D721Med (cell line): Measurements from ENCODE around the gene AP1AR.
"Not testable (repeated sequence)": the region's sequence is repeated elsewhere in the genome, so short reads cannot be mapped to it uniquely, and the experiment has no call there.

ENCODE experiments used
- DNase-seq: peaks from one replicate; pipeline ENCODE4 v3.0.0; 2011; ENCODE audit warnings: low spot score; ENCODE audit not compliant: insufficient read length
- FAIRE-seq: peaks from 2 replicates; lab custom pipeline; 2011; peaks lifted over from hg19 to GRCh38; lab: Jason Lieb, UNC
- CTCF ChIP-seq: IDR thresholded peaks from 2 replicates; pipeline ENCODE4 v1.5.1; 2012; ENCODE audit warnings: mild to moderate bottlenecking, control low read depth; ENCODE audit not compliant: insufficient read depth; ENCODE audit errors: missing control alignments

The AP1AR gene

GRCh38 chr4:112299721-112300120 lies 68.1 kb downstream of the AP1AR start:
- TF ChIP-seq CTCF: no peak
- DNase-seq (no peak), FAIRE-seq (no peak)

DNA sequence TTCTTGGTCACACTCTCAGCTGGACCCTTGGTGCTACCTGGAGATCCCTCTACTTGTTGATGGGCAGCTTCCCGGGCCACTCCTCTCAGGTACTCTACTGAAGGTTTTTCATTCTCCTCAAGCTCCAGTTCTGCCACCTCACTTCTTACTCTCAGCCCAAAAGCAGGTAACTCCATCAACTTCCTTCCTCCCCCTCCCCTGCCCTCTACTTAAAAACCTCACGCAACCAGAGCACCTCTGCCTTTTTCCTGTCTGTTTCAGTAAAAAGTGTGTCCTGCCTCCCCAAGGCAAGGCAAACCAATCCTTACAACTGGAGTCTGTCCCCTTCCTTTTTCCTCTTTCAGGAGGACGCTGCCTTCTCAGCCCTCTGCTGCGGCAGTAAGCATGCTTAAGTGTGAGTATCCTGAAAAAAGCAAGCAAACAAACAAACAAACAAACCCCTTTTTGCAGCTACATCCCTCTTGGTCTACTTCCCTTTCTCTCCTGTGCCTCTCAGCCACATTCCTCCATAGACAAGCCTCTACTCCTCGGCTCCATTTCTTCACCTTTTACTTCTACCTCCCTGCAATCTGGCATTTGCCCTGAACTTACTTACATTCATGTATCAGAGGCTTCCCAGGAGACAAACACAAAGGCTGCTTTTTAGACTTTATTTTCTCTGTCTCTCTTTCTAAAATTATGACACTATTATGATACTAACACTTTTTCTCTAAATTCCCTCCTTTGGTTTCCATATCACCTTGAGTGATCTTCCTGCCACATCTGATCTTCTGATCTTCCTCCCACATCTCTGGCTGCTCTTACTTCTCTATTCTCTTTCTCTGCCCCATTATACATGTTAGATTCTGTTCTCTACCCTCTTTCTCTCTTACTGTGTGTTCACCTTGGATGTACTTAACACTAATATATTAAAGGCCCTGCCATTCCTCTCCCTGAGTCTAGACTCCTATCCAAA lies 71.0 kb downstream of the AP1AR start:
- TF ChIP-seq CTCF: no peak
- FAIRE-seq (no peak), DNase-seq (no peak)

GRCh38 chr4:112305477-112305876 lies 73.9 kb downstream of the AP1AR start:
- DNase-seq, FAIRE-seq: not testable (repeated sequence)

DNA sequence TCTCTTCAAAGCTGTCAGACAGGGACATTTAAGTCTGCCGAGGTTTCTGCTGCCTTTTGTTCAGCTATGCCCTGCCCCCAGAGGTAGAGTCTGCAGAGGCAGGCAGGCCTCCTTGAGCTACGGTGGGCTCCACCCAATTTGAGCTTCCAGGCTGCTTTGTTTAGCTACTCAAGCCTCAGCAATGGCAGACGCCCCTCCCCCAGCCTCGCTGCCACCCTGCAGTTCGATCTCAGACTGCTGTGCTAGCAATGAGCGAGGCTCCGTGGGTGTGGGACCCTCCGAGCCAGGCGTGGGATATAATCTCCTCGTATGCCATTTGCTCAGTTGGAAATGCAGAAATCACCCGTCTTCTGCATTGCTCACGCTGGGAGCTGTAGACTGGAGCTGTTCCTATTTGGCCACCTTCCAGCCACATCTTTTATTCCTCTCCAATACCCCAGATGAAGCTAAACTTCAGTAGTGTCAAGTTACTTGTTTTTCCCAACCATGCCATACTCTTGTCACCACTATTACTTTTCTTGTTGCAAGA lies 77.7 kb downstream of the AP1AR start:
- not testable (repeated sequence) for FAIRE-seq, DNase-seq

- DNase-seq (no peak), FAIRE-seq (no peak)
- no peak for TF ChIP-seq CTCF
These were observed 79.9 kb downstream of the AP1AR start for GRCh38 chr4:112311516-112311915.

DNA sequence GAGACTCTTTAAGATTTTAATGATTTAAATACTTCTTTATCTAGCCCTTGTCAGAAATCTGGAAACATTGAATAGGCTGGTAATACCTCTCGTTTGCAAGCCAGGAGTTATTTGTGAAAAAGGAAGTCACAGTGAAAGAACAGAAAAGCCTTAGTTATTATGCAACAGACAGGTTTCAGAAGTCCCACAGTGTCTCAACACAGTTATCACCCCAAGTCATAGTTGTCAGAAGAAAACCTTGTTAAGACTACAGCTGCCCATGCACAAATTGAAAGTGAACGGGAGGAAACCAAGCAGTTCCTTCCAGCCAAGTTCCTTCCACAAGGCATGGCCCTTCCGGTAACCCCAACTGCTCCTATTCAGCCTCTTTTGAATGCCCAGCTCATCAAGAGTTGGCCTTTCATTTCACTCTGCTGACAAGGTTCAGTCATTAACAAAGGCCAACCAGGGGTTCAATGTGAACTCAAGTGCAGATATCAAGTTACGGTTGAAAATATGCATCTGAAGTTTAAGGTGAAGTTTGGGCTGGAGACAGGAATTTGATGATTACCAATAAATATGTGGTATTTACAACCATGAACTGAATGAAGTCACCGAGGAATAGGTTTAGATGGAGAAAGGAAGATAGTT lies 81.1 kb downstream of the AP1AR start:
- no peak for DNase-seq
- no peak for TF ChIP-seq CTCF
- FAIRE-seq: no peak

DNA sequence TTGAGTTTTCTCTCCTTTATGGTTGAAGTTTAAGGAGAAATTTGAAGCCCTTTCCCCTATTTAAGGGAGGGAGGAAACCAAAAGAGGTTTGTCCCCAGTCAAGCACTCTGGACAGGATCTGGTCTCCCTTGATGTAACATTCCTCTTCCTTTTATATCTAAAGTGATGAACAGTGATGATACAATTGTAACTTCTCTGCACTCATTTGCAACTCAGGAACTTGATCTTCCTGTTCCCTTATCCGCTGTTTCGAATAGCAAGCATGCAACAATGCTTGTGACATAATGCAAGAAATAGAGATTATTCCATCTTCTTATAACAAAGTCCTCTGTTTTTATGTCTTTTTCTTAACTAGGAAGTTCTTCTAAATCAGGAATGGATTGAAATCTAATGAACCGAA lies 83.9 kb downstream of the AP1AR start:
- DNase-seq (no peak), FAIRE-seq (no peak)
- TF ChIP-seq CTCF: no peak

DNA sequence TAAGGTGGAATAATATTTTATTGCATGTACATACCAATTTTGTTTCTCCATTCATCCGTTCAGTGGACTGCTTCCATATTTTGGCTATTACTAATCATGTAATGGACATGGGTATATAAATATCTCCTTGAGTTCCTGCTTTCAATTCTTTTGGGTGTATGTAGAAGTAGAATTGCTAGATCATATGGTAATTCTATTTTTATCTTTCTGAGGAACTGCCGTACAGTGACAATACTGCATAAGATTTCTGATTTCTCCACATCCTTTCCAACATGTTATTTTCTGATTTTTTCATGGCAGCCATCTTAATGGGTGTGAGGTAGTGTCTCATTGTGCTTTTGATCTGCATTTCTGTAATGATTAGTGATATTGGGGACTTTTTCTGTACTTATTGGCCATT lies 84.8 kb downstream of the AP1AR start:
- no peak for TF ChIP-seq CTCF
- FAIRE-seq (no peak), DNase-seq (no peak)
